Skeletal muscle tissue (tissue), 4 donors: ENCODE results near the gene ZFAND3. TPM values are rescaled to one million over a fixed set of nuclear protein-coding genes. Genes with fewer than 3 reads are reported as not detected.

Experiments used
- H3K27ac ChIP-seq: one replicate; pipeline ENCODE4 v1.7.0; 2013; ENCODE audit warnings: mild to moderate bottlenecking, low read depth, low read length, inconsistent platforms
- H3K27me3 ChIP-seq, 3 donors: one replicate each; pipeline ENCODE4 v1.7.0; 2013; ENCODE audit warnings: low read length in 3 of 3; ENCODE audit not compliant: control insufficient read depth in 3 of 3, insufficient read depth in 3 of 3
- H3K36me3 ChIP-seq, 3 donors: one replicate each; pipeline ENCODE4 v1.7.0; 2013; ENCODE audit warnings: low read length in 3 of 3; ENCODE audit not compliant: control insufficient read depth in 3 of 3, insufficient read depth in 3 of 3
- H3K4me1 ChIP-seq, 3 donors: one replicate each; pipeline ENCODE4 v1.7.0; 2013; ENCODE audit warnings: low read length in 3 of 3, mild to moderate bottlenecking in 3 of 3; ENCODE audit not compliant: control insufficient read depth in 3 of 3, insufficient read depth in 3 of 3
- H3K4me3 ChIP-seq, 3 donors: one replicate each; pipeline ENCODE4 v1.7.0; 2013; ENCODE audit warnings: low read length in 3 of 3
- H3K9ac ChIP-seq, 3 donors: one replicate each; pipeline ENCODE4 v1.7.0; 2013; ENCODE audit warnings: low read length in 3 of 3, mild to moderate bottlenecking in 3 of 3, moderate library complexity in 2 of 3, low read depth in 1 of 3
- H3K9me3 ChIP-seq, 3 donors: one replicate each; pipeline ENCODE4 v1.7.0; 2013; ENCODE audit warnings: low read length in 3 of 3; ENCODE audit not compliant: control insufficient read depth in 3 of 3
- total RNA-seq: library from RNA; depleted of rRNA; stranded (reverse); fragments of >200 nt; gene quantifications from one replicate; pipeline ENCODE4 v1.2.3, GENCODE V29; 2014
- donor health status: Osteomylitis.

Gene ZFAND3
- total RNA-seq, 1 donor from 2014 or later, result 23.0 TPM

DNA sequence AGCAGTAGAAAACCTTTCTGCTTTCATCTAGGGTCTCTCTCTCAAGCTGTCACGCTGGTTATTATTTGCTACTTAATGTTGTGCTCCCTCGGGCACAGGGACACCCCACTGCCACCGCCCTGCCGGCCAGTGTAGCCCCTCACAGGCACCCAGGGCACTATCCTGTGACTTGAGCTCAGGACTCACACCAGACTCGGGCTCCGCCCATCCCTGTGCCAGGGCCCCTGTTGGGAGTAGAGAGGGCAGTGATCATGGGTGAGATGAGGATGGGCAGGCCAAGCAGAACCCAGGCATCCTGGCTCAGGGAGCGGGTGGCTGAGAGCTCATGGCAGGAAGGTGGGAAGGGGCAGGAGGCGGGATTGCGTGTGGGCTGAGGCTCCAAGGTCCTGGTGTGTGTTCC is 371.9 kb downstream of the ZFAND3 start:
- Histone ChIP-seq H3K9me3 (no peaks in the 10 kb centered on the region), H3K36me3 (peaks cover 0 to 5% (median 0%) of the 10 kb centered on the region in 3 donors), H3K27ac (no peak overlapping the region), H3K4me3 (no peak overlapping the region), H3K9ac (no peak overlapping the region), H3K4me1 (peaks cover 0 to 3% (median 0%) of the 10 kb centered on the region in 3 donors), H3K27me3 (no peaks in the 10 kb centered on the region)

DNA sequence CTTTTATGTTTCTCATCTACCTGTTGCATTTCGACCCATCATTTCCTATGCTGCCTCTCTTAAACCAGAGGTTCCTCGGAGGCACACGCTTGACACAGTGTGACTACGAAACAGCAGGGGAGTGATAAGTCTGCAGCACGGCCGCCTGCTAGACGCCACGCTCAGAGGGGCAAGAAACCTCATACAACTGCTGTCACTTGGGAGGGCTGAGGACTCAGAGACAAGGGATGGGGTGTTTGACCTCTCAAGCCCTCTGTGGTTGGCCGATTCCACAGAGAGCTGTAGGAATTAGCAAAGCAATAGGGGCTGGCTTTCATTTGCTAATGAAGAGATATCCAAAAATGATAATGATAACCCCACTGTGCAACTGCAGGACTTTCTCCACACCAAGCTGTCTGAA is 372.5 kb downstream of the ZFAND3 start:
- Histone ChIP-seq H3K4me1 (peaks cover 0 to 3% (median 0%) of the 10 kb centered on the region in 3 donors), H3K36me3 (peaks cover 0 to 5% (median 0%) of the 10 kb centered on the region in 3 donors), H3K9me3 (no peaks in the 10 kb centered on the region), H3K27me3 (no peaks in the 10 kb centered on the region), H3K4me3 (no peak overlapping the region), H3K27ac (no peak overlapping the region), H3K9ac (no peak overlapping the region)

DNA sequence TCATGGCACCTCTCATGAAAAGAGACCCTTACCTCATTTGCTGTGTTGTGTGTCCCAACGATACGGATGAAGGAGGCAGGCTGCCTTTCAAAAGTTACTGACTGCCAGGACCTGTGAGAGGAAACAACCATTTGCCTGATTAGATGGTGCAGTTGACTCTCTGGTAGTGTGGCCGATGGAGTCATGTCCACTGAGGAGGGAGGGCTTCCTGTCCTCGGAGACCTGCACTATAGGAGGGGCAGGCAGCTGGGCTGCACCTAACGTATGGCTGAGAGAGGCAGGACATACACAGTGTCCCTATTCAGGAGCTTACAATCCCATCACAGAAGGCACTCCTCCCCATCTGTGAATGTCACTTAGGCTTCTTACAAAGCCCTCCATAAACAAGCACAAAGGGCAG is 373.0 kb downstream of the ZFAND3 start:
- Histone ChIP-seq H3K27me3 (no peaks in the 10 kb centered on the region), H3K9me3 (no peaks in the 10 kb centered on the region), H3K4me1 (peaks cover 0 to 3% (median 0%) of the 10 kb centered on the region in 3 donors), H3K36me3 (peaks cover 0 to 5% (median 0%) of the 10 kb centered on the region in 3 donors), H3K9ac (no peak overlapping the region), H3K4me3 (no peak overlapping the region), H3K27ac (no peak overlapping the region)

DNA sequence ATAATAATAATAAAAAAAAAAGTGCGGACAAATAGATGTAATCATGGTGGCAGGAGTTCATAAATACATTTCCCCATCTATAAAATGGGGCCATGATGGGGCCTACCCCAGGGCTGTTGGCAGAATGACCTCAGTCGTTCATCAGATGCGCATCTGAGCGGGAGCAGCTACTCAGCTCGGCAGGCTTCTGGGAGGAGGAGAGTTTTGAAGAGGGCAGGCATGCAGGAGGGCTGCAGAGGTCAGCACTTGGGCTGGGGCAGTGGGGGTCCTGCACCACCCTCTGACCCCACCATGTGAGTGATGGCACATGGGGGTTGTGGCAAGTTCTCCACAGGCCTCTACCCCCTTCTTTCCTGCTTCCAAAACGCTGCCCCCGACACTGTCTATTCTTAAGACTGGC is 373.5 kb downstream of the ZFAND3 start:
- no peaks in the 10 kb centered on the region for H3K9me3 ChIP-seq
- H3K4me3 ChIP-seq, result no peak overlapping the region
- H3K9ac ChIP-seq, result no peak overlapping the region
- no peaks in the 10 kb centered on the region for H3K27me3 ChIP-seq
- H3K4me1 ChIP-seq, result peaks cover 0 to 3% (median 0%) of the 10 kb centered on the region in 3 donors
- no peak overlapping the region for H3K27ac ChIP-seq
- H3K36me3 ChIP-seq, result peaks cover 0 to 5% (median 0%) of the 10 kb centered on the region in 3 donors

DNA sequence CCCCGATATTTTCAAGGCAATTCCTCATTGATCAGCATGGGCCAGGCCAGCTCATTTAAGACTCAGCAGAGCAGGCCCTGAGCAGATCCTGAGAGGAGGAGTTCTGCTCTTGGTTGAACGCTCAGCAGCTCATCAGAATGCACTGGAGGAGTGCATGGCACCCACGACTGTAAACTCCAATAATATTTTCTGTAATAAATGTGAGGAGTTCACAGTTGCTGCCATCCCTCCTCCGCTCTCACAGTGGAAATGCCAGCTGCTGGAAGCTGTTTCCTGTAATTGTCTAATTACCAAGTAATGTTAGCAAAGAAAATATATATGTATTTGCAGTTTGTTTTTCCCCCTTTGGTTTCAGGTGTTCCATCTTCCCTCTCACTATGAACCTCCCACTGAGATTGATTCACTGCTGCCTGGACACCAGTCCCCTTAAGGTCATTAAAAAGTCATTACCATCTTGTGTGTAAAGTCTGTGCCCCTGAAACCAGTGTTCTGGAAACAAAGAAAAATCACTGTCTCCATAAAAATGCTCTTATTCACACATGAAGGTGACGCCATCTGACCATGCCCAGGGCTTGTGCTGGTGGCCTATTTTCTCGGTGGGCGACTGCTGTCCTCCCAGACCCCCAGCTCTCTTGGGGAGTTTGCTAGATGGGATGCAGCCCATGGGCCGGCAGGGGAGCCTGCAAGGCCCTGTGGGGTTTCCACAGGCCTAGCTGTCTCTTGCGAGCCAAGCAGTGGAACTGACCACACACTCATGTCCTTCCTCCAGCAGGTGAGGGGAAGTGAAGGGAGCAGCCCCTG is 374.2 kb downstream of the ZFAND3 start:
- Histone ChIP-seq H3K4me3 (no peak overlapping the region), H3K9me3 (no peaks in the 10 kb centered on the region), H3K27ac (no peak overlapping the region), H3K36me3 (peaks cover 0 to 3% (median 0%) of the 10 kb centered on the region in 3 donors), H3K4me1 (peaks cover 0 to 3% (median 0%) of the 10 kb centered on the region in 3 donors), H3K9ac (no peak overlapping the region), H3K27me3 (no peaks in the 10 kb centered on the region)

DNA sequence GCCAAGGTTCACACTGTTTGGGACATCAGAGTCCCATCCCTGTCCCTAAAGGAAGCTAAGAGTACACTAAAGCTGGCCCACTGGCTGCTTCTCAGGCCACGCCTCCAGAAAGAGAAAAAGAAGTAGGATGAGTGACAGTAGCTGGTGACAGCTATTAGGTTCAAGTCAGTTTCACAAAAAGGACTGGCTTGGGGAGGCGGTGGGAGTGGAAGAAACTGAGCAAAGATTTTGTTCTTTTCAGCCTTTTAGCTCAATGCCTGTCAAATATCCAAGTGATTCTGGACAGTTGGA is 374.7 kb downstream of the ZFAND3 start:
- H3K36me3 ChIP-seq, result no peaks in the 10 kb centered on the region
- no peak overlapping the region for H3K9ac ChIP-seq
- H3K27me3 ChIP-seq, result no peaks in the 10 kb centered on the region
- H3K27ac ChIP-seq, result no peak overlapping the region
- H3K4me1 ChIP-seq, result peaks cover 0 to 3% (median 0%) of the 10 kb centered on the region in 3 donors
- no peak overlapping the region for H3K4me3 ChIP-seq
- H3K9me3 ChIP-seq, result no peaks in the 10 kb centered on the region

DNA sequence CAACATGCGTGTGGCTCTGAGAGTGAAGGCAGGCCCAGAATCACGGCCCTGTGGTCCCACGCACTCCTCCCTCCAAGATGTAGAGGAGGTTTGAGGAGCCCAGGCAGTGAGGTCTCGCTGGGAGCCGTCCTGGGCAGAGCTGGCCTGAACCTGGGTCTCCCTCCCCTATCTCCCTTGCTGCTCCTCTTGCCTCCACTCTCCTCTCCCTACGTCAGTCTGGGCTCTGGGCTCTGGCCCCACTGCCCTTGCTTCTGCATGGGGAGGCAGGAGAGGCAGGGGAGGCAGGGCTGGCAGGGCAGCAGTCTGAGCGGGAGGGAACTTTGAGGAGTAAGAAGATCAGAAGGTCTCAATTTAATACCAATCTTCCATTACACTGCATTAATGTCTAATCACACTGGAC is 375.1 kb downstream of the ZFAND3 start:
- H3K36me3 ChIP-seq, result no peaks in the 10 kb centered on the region
- H3K4me3 ChIP-seq, result no peak overlapping the region
- no peaks in the 10 kb centered on the region for H3K27me3 ChIP-seq
- peaks cover 0 to 3% (median 0%) of the 10 kb centered on the region in 3 donors for H3K4me1 ChIP-seq
- H3K9ac ChIP-seq, result no peak overlapping the region
- H3K9me3 ChIP-seq, result no peaks in the 10 kb centered on the region
- H3K27ac ChIP-seq, result no peak overlapping the region

DNA sequence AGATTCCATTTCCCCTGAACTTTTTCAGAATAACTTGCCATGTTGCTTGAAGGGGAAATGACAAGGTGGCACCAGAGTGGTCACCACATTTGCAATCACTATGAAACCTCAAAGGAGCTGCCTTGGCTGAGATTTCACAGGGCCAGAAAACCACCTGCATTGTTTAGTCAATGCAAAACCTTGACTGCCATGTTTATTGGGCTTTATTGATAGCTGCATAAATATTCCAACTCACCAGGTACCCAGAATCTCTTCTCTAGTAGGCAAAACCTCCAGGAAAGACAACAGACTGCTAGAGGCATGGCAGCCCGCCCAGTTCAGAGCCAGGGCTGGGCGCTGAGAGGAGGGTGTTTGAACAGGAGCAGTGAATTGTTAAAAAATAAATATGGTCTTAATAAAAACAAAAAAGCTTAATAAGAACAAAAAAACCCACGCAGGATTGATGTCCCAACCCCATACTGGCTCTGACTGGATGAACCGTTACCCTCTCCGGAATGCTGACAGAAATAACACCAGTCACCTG is 375.6 kb downstream of the ZFAND3 start:
- H3K27ac ChIP-seq, result no peak overlapping the region
- no peak overlapping the region for H3K4me3 ChIP-seq
- H3K9ac ChIP-seq, result no peak overlapping the region
- H3K4me1 ChIP-seq, result peaks cover 0 to 3% (median 0%) of the 10 kb centered on the region in 3 donors
- H3K36me3 ChIP-seq, result no peaks in the 10 kb centered on the region
- no peaks in the 10 kb centered on the region for H3K9me3 ChIP-seq
- no peaks in the 10 kb centered on the region for H3K27me3 ChIP-seq

DNA sequence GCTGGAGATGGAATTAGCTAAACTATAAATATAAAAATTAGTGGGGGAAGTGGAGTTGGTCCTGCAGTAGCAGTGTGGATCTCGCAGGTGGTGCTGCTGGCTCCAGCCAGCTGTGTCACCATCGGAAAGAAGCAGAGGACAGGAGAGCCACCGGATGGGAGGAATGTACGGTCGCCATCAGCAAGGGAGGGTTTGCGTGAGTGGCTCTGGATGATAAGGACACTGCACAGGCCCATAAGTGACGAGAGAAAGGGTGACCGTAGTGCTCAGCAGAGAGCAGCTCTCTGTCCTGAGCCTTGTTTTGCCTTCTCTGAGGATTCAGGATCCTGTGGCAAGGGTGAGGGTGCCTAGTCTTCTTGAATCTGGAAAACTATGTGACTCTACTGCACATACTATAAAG is 378.7 kb downstream of the ZFAND3 start:
- Histone ChIP-seq H3K9me3 (no peaks in the 10 kb centered on the region), H3K27ac (no peak overlapping the region), H3K4me1 (peaks cover 0 to 3% (median 0%) of the 10 kb centered on the region in 3 donors), H3K9ac (no peak overlapping the region), H3K36me3 (no peaks in the 10 kb centered on the region), H3K27me3 (no peaks in the 10 kb centered on the region), H3K4me3 (no peak overlapping the region)
